H1 (cell line): ENCODE measurements around the gene NRIP2. TPM values are rescaled to one million over a fixed set of nuclear protein-coding genes. Genes with fewer than 3 reads are reported as not detected.

Experiments used
- CTCF ChIA-PET: fragments of 300-600 bp; sonication (Branson Sonifier 250); formaldehyde crosslinking; loops from one replicate; lab custom pipeline; 2021; ENCODE audit not compliant: partially characterized antibody; lab: Charles Lee
- POLR2A ChIA-PET: fragments of 300-600 bp; sonication (Branson Sonifier 250); formaldehyde crosslinking; loops from one replicate; lab custom pipeline; 2021; ENCODE audit warnings: inconsistent platforms; ENCODE audit not compliant: partially characterized antibody; lab: Charles Lee
- DNase-seq, 2 experiments: peaks; one replicate each; pipeline versions ENCODE4 v3.0.0 to v3.0.0-alpha.2; 2010 to 2022; ENCODE audit warnings: low spot score in 2 of 2, low read depth in 1 of 2, mixed read lengths in 1 of 2
- FAIRE-seq: peaks from 2 replicates; lab custom pipeline; 2011; peaks lifted over from hg19 to GRCh38; lab: Jason Lieb, UNC
- H2AFZ ChIP-seq: 2 replicates; pipeline ENCODE4 v1.8.1; 2012; ENCODE audit warnings: low read length, inconsistent platforms
- H2AK5ac ChIP-seq: 2 replicates; pipeline ENCODE4 v1.6.1; 2013; ENCODE audit warnings: low read depth, low read length
- H2BK120ac ChIP-seq: replicated peaks from 2 replicates; pipeline ENCODE3; 2013; ENCODE audit warnings: low read depth, low read length, inconsistent platforms
- H2BK12ac ChIP-seq: 2 replicates; pipeline ENCODE4 v1.6.1; 2013; ENCODE audit warnings: low read depth, low read length
- H2BK15ac ChIP-seq: 2 replicates; pipeline ENCODE4 v1.6.1; 2013; ENCODE audit warnings: low read length
- H2BK20ac ChIP-seq: 2 replicates; pipeline ENCODE4 v1.6.1; 2013; ENCODE audit warnings: low read length
- H2BK5ac ChIP-seq: 2 replicates; pipeline ENCODE4 v1.6.1; 2013; ENCODE audit warnings: low read depth, low read length
- H3K14ac ChIP-seq: 2 replicates; pipeline ENCODE4 v1.6.1; 2013; ENCODE audit warnings: inconsistent platforms; ENCODE audit not compliant: insufficient read length
- H3K18ac ChIP-seq: 2 replicates; pipeline ENCODE4 v1.6.1; 2013; ENCODE audit warnings: low read length; ENCODE audit errors: extremely low read depth
- H3K23ac ChIP-seq: 2 replicates; pipeline ENCODE4 v1.6.1; 2013; ENCODE audit warnings: inconsistent platforms; ENCODE audit not compliant: insufficient read length
- H3K23me2 ChIP-seq: 2 replicates; pipeline ENCODE4 v1.6.1; 2013; ENCODE audit warnings: low read depth, low read length
- H3K27ac ChIP-seq: 2 replicates; pipeline ENCODE4 v1.6.1; 2011; ENCODE audit warnings: low read depth, low read length, inconsistent platforms
- H3K27me3 ChIP-seq, 4 experiments: replicated peaks in 1 of 4; 1 replicate in 1 of 4; 2 replicates in 3 of 4; pipeline versions ENCODE4 v1.6.1 to v1.8.1; 2011 to 2013; ENCODE audit warnings: low read length in 3 of 4, mild to moderate bottlenecking in 3 of 4, inconsistent platforms in 2 of 4, mixed read lengths in 2 of 4, moderate library complexity in 1 of 4; ENCODE audit not compliant: control insufficient read depth in 3 of 4, insufficient read depth in 3 of 4; ENCODE audit errors: extremely low read depth in 1 of 4
- H3K36me3 ChIP-seq, 4 experiments: 2 replicates each; pipeline versions ENCODE4 v1.6.1 to v1.8.1; 2011 to 2013; ENCODE audit warnings: mild to moderate bottlenecking in 4 of 4, low read length in 3 of 4, moderate library complexity in 2 of 4, control low read depth in 1 of 4, inconsistent platforms in 1 of 4; ENCODE audit not compliant: insufficient read depth in 4 of 4, control insufficient read depth in 2 of 4
- H3K4ac ChIP-seq: replicated peaks from 2 replicates; pipeline ENCODE3; 2013; ENCODE audit warnings: low read length, low read depth, mixed read lengths, inconsistent platforms; ENCODE audit not compliant: insufficient read length
- H3K4me1 ChIP-seq, 4 experiments: replicated peaks in 1 of 4; 1 replicate in 1 of 4; 2 replicates in 3 of 4; pipeline versions ENCODE4 v1.6.1 to v1.8.1; 2011 to 2013; ENCODE audit warnings: low read length in 3 of 4, inconsistent platforms in 2 of 4, mixed read lengths in 1 of 4; ENCODE audit not compliant: insufficient read depth in 4 of 4, control insufficient read depth in 3 of 4
- H3K4me2 ChIP-seq, 2 experiments: 2 replicates each; pipeline versions ENCODE4 v1.6.1 to v1.8.1; 2011 to 2013; ENCODE audit warnings: low read depth in 2 of 2, low read length in 2 of 2, control low read depth in 1 of 2, inconsistent platforms in 1 of 2, mild to moderate bottlenecking in 1 of 2; ENCODE audit not compliant: insufficient read depth in 1 of 2
- H3K4me3 ChIP-seq, 4 experiments: fragments of 200-600, 300-600 bp in 1 of 4; sonication (generic), shearing (Covaris generic), sonication (Bioruptor Twin) in 1 of 4; 2 replicates each; pipeline versions ENCODE4 v1.5.1 to v1.8.1; 2011 to 2016; ENCODE audit warnings: low read length in 4 of 4, low read depth in 3 of 4, control low read depth in 2 of 4, inconsistent platforms in 2 of 4, mild to moderate bottlenecking in 2 of 4, mixed read lengths in 1 of 4, moderate library complexity in 1 of 4; ENCODE audit not compliant: insufficient read depth in 2 of 4; ENCODE audit errors: extremely low read depth in 1 of 4
- H3K56ac ChIP-seq: replicated peaks from 2 replicates; pipeline ENCODE3; 2013; ENCODE audit warnings: low read depth, mild to moderate bottlenecking, mixed read lengths, low read length, inconsistent platforms; ENCODE audit not compliant: insufficient read length
- H3K79me1 ChIP-seq: 2 replicates; pipeline ENCODE4 v1.6.1; 2013; ENCODE audit warnings: low read depth, low read length, control low read depth
- H3K79me2 ChIP-seq, 2 experiments: 2 replicates each; pipeline versions ENCODE4 v1.6.1 to v1.8.1; 2012 to 2013; ENCODE audit warnings: low read length in 2 of 2, mild to moderate bottlenecking in 2 of 2, inconsistent platforms in 1 of 2; ENCODE audit not compliant: insufficient read depth in 2 of 2, control insufficient read depth in 1 of 2
- H3K9ac ChIP-seq, 4 experiments: replicated peaks in 1 of 4; 1 replicate in 1 of 4; 2 replicates in 3 of 4; pipeline versions ENCODE4 v1.6.1 to v1.8.1; 2011 to 2013; ENCODE audit warnings: low read depth in 3 of 4, low read length in 3 of 4, control low read depth in 2 of 4, mild to moderate bottlenecking in 2 of 4, moderate library complexity in 2 of 4, inconsistent platforms in 1 of 4; ENCODE audit errors: extremely low read depth in 1 of 4
- H3K9me3 ChIP-seq, 2 experiments: 2 replicates each; pipeline versions ENCODE4 v1.6.1 to v1.8.1; 2012 to 2013; ENCODE audit warnings: mild to moderate bottlenecking in 2 of 2, moderate library complexity in 2 of 2, control low read depth in 1 of 2, inconsistent platforms in 1 of 2, low read depth in 1 of 2, low read length in 1 of 2, mixed read lengths in 1 of 2; ENCODE audit not compliant: insufficient read depth in 2 of 2
- H4K20me1 ChIP-seq, 2 experiments: replicated peaks in 1 of 2; 2 replicates each; pipeline versions ENCODE3 to v1.8.1; 2011 to 2013; ENCODE audit warnings: inconsistent platforms in 2 of 2, low read length in 2 of 2, mild to moderate bottlenecking in 1 of 2; ENCODE audit not compliant: insufficient read depth in 2 of 2, control insufficient read depth in 1 of 2
- H4K5ac ChIP-seq: 2 replicates; pipeline ENCODE4 v1.6.1; 2013; ENCODE audit warnings: low read length, low read depth, mixed read lengths, inconsistent platforms; ENCODE audit not compliant: insufficient read length
- H4K8ac ChIP-seq: 2 replicates; pipeline ENCODE4 v1.8.0; 2013; ENCODE audit warnings: mild to moderate bottlenecking, moderate library complexity, low read length, inconsistent platforms; ENCODE audit not compliant: insufficient read depth; ENCODE audit errors: extremely low read depth
- H4K91ac ChIP-seq: replicated peaks from 2 replicates; pipeline ENCODE3; 2013; ENCODE audit warnings: low read length, mixed read lengths, inconsistent platforms; ENCODE audit not compliant: insufficient read length
- ASH2L ChIP-seq: fragments of 200-600, 300-600 bp; sonication (generic); IDR thresholded peaks from one replicate; pipeline ENCODE4 v1.7.1; 2017; ENCODE audit warnings: low read length
- ATF2 ChIP-seq: IDR thresholded peaks from 2 replicates; pipeline ENCODE4 v1.6.1; 2012; ENCODE audit warnings: low read length, inconsistent platforms
- BCL11A ChIP-seq, 2 experiments: IDR thresholded peaks; one replicate each; pipeline ENCODE4 v1.6.1; 2011; ENCODE audit warnings: low read depth in 2 of 2, low read length in 2 of 2, mild to moderate bottlenecking in 2 of 2
- CREB1 ChIP-seq: IDR thresholded peaks from 2 replicates; pipeline ENCODE4 v1.6.1; 2012; ENCODE audit warnings: inconsistent platforms
- CTBP2 ChIP-seq: IDR thresholded peaks from 2 replicates; pipeline ENCODE4 v1.7.0; 2011; ENCODE audit warnings: borderline replicate concordance, mild to moderate bottlenecking, moderate library complexity, mixed read lengths, low read length; ENCODE audit not compliant: insufficient read depth, insufficient read length
- JUN ChIP-seq: IDR thresholded peaks from 2 replicates; pipeline ENCODE4 v1.6.1; 2011; ENCODE audit warnings: low read depth, mild to moderate bottlenecking, improper control_type of control experiment, low read length
- POLR2A ChIP-seq, 2 experiments: IDR thresholded peaks; 1 replicate in 1 of 2; 2 replicates in 1 of 2; pipeline ENCODE4 v1.6.1; 2011; ENCODE audit warnings: low read depth in 2 of 2, low read length in 2 of 2, mild to moderate bottlenecking in 2 of 2; ENCODE audit errors: control extremely low read depth in 1 of 2
- RAD21 ChIP-seq, 2 experiments: IDR thresholded peaks in 1 of 2; conservative IDR thresholded peaks in 1 of 2; 2 replicates each; pipeline ENCODE4 v1.6.1; 2011; ENCODE audit warnings: low read depth in 2 of 2, low read length in 2 of 2, improper control_type of control experiment in 1 of 2, inconsistent platforms in 1 of 2, mild to moderate bottlenecking in 1 of 2, moderate library complexity in 1 of 2
- RNF2 ChIP-seq: fragments of 200-900, 300-1000 bp; sonication (generic); IDR thresholded peaks from 2 replicates; pipeline ENCODE4 v1.7.1; 2016; ENCODE audit warnings: borderline replicate concordance, low read depth, mild to moderate bottlenecking, antibody characterized with exemption, low read length; ENCODE audit not compliant: poor library complexity, severe bottlenecking; ENCODE audit errors: missing control alignments
- SP1 ChIP-seq: IDR thresholded peaks from 2 replicates; pipeline ENCODE4 v1.6.1; 2011; ENCODE audit warnings: low read depth, low read length
- WGBS, 2 experiments: shearing (Covaris generic) in 1 of 2; methylation state at CpG; one replicate each; pipeline versions ENCODE4 v1.1.6 to v1.1.7; 2013 to 2015; ENCODE audit warnings: low lambda C conversion rate in 2 of 2, mixed read lengths in 2 of 2, inconsistent platforms in 1 of 2, low coverage in 1 of 2, missing lambda C conversion rate in 1 of 2; ENCODE audit not compliant: insufficient replicate concordance in 2 of 2, insufficient coverage in 1 of 2, insufficient read length in 1 of 2; ENCODE audit errors: extremely low coverage in 1 of 2, missing lambda C conversion rate in 1 of 2; 5-methylcytosine and 5-hydroxymethylcytosine counted together
- polyA plus RNA-seq, 7 experiments: library from polyadenylated mRNA; depleted of rRNA in 3 of 7; stranded (reverse) in 5 of 7; unstranded in 2 of 7; fragments of >200 nt in 5 of 7; fragments of 200-250 nt in 2 of 7; gene quantifications; 1 replicate in 5 of 7; 2 replicates in 1 of 7; 4 replicates in 1 of 7; pipeline versions ENCODE4 v1.2.1 to v1.2.3, GENCODE V29; 2011 to 2013; ENCODE audit warnings: missing spikeins in 2 of 7, mixed read lengths in 2 of 7
- total RNA-seq: library from RNA; stranded (reverse); fragmentation: NEBNext Ultra II Directional; extraction: Animal tissue kit (Norgen Biotek cat#: 25700); gene quantifications from 2 replicates; pipeline ENCODE4 v1.2.1, GENCODE V29; 2021

Gene NRIP2
- total and polyA plus RNA-seq, 2 of the 8 experiments (the other 6 are each of a cell fraction or from before 2014, with no cell fraction given): 0.06 TPM; not detected in 1

- Histone ChIP-seq H3K4me2 (no peak overlapping the region), H2BK20ac (no peak overlapping the region), H3K4me3 (no peak overlapping the region), H3K4me1 (peaks cover 0 to 6% (median under 1%) of the 10 kb centered on the region in 4 experiments; a peak in 4 of 7 replicates), H2BK5ac (no peak overlapping the region), H3K79me2 (no peaks in the 10 kb centered on the region), H2BK12ac (no peak overlapping the region), H3K27ac (no peak overlapping the region), H4K8ac (no peak overlapping the region), H3K79me1 (no peaks in the 10 kb centered on the region), H4K91ac (no peak overlapping the region), H3K18ac (no peak overlapping the region), H3K36me3 (peaks cover 0 to 19% (median 10%) of the 10 kb centered on the region in 4 experiments; a peak in 4 of 8 replicates), H2BK120ac (no peak overlapping the region), H2AK5ac (no peak overlapping the region; the same call in 1 of the 2 replicates), H2BK15ac (no peak overlapping the region), H2AFZ (no peak overlapping the region), H3K9ac (no peak overlapping the region), H3K23ac (no peak overlapping the region), H3K56ac (no peak overlapping the region), H3K9me3 (no peaks in the 10 kb centered on the region), H3K14ac (no peak overlapping the region), H4K20me1 (peaks cover 3 to 5% of the 10 kb centered on the region in 2 experiments), H3K23me2 (no peaks in the 10 kb centered on the region), H3K4ac (no peak overlapping the region), H4K5ac (no peak overlapping the region), H3K27me3 (no peaks in the 10 kb centered on the region)
- DNase-seq: no peak
- CTCF ChIA-PET: interaction anchor here (0.8 to 6.5 kb wide), 31 partner anchors 9 to 249 kb away, joined by 3 to 84 read pairs (median 4); partner anchors contain the start of genes FOXM1, NRIP2, RHNO1 and TULP3
- FAIRE-seq: no peak
- POLR2A ChIA-PET: interaction anchor here (0.6 to 1.9 kb wide), 14 partner anchors 9 to 191 kb away, joined by 3 to 7 read pairs (median 3); partner anchors contain the start of gene TULP3
- WGBS, 2 experiments: 87% methylated on average over 25 of the region's 25 CpGs; no CpG with 5 or more reads in 1 of the 2 experiments
- TF ChIP-seq CREB1 (no peak), JUN (no peak), ATF2 (no peak), BCL11A (IDR thresholded peaks at IDR 0.05; ENCODE audit: low read depth in 2 of 2, low read length in 2 of 2) (no peak), CTBP2 (no peak), SP1 (no peak), ASH2L (no peak), RNF2 (no peak), RAD21 (IDR thresholded peaks at IDR 0.05 in 1 of 2, conservative IDR thresholded peaks at IDR 0.05 in 1 of 2; ENCODE audit: low read depth in 2 of 2, low read length in 2 of 2) (no peak), POLR2A (IDR thresholded peaks at IDR 0.05; ENCODE audit: control extremely low read depth in 1 of 2, low read depth in 2 of 2, low read length in 2 of 2) (no peak)
Observed at GRCh38 chr12:2854669-2855453, 20.0 kb upstream of the NRIP2 start.
